ENCODE measurements around the gene ATP5F1D. TPM values are rescaled to one million over a fixed set of nuclear protein-coding genes. Genes with fewer than 3 reads are reported as not detected.

ATP5F1D gene
- total and polyA plus RNA-seq, 2 of the 13 experiments (the other 11 are each of a cell fraction or from before 2014, with no cell fraction given) = 39.4 to 78.7 TPM

GRCh38 chr19:1241417-1242095, at the start of gene ATP5F1D (continued):
- TF ChIP-seq, protein P1, sequence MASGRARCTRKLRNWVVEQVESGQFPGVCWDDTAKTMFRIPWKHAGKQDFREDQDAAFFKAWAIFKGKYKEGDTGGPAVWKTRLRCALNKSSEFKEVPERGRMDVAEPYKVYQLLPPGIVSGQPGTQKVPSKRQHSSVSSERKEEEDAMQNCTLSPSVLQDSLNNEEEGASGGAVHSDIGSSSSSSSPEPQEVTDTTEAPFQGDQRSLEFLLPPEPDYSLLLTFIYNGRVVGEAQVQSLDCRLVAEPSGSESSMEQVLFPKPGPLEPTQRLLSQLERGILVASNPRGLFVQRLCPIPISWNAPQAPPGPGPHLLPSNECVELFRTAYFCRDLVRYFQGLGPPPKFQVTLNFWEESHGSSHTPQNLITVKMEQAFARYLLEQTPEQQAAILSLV (CRISPR knock-in tag; IDR thresholded peaks at IDR 0.05; ENCODE audit: borderline replicate concordance) = peak; percentile 52; the same call in 1 of the 2 replicates
- TF ChIP-seq, protein P2, sequence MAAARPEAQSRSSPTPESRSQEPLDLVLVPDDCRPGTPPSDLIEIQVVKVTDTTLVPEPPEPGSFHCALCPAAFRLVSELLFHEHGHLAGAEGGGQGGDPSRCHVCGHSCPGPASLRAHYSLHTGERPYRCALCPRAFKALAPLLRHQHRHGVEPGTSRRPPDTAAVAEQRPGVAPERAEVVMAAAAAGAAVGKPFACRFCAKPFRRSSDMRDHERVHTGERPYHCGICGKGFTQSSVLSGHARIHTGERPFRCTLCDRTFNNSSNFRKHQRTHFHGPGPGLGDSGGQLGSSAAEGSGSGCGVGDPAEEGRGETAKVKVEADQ (CRISPR knock-in tag; IDR thresholded peaks at IDR 0.05; ENCODE audit: borderline replicate concordance) = peak; percentile 77
- TF ChIP-seq FOXO1 (CRISPR knock-in tag; IDR thresholded peaks at IDR 0.05) (peak; percentile 25; the same call in 1 of the 2 replicates), BCL6 (CRISPR knock-in tag; IDR thresholded peaks at IDR 0.05) (no peak), ZNF205 (CRISPR knock-in tag; IDR thresholded peaks at IDR 0.05) (peak; percentile 48; the same call in 1 of the 2 replicates), ZNF282 (IDR thresholded peaks at IDR 0.05; ENCODE audit: partially characterized antibody) (no peak), CENPX (CRISPR knock-in tag; IDR thresholded peaks at IDR 0.05) (no peak), GABPA (IDR thresholded peaks at IDR 0.05; ENCODE audit: low read depth, low read length) (no peak), GABPA (CRISPR knock-in tag; IDR thresholded peaks at IDR 0.05; ENCODE audit: low read depth) (peak; percentile 81), ZFYVE20 (CRISPR knock-in tag; IDR thresholded peaks at IDR 0.05; ENCODE audit: borderline replicate concordance, low read depth) (no peak), RAD21 (CRISPR knock-in tag; IDR thresholded peaks at IDR 0.05) (no peak; the same call in 1 of the 2 replicates), MAFG (CRISPR knock-in tag; IDR thresholded peaks at IDR 0.05) (no peak), BCL3 (CRISPR knock-in tag; IDR thresholded peaks at IDR 0.05) (peak; percentile 61; the same call in 1 of the 2 replicates), ZNF232 (CRISPR knock-in tag; IDR thresholded peaks at IDR 0.05; ENCODE audit: borderline replicate concordance) (peak; percentile 2; the same call in 1 of the 2 replicates), PHF20 (CRISPR knock-in tag; IDR thresholded peaks at IDR 0.05) (0 out of 2 replicates have a peak, but pooled peaks have one; percentile 43), TARDBP (CRISPR knock-in tag; IDR thresholded peaks at IDR 0.05) (0 out of 2 replicates have a peak, but pooled peaks have one; percentile 16), KDM1A (CRISPR knock-in tag; IDR thresholded peaks at IDR 0.05) (no peak), ZBTB44 (CRISPR knock-in tag; IDR thresholded peaks at IDR 0.05) (no peak), GATAD2A (CRISPR knock-in tag; IDR thresholded peaks at IDR 0.05) (no peak), SOX6 (IDR thresholded peaks at IDR 0.05) (no peak), SOX6 (CRISPR knock-in tag; IDR thresholded peaks at IDR 0.05) (peak; percentile 36; the same call in 1 of the 2 replicates)
- TF ChIP-seq, protein P3, sequence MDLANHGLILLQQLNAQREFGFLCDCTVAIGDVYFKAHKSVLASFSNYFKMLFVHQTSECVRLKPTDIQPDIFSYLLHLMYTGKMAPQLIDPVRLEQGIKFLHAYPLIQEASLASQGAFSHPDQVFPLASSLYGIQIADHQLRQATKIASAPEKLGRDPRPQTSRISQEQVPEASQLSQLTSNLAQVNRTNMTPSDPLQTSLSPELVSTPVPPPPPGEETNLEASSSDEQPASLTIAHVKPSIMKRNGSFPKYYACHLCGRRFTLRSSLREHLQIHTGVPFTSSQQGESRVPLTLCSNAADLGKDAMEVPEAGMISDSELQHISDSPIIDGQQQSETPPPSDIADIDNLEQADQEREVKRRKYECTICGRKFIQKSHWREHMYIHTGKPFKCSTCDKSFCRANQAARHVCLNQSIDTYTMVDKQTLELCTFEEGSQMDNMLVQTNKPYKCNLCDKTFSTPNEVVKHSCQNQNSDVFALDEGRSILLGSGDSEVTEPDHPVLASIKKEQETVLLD (CRISPR knock-in tag; IDR thresholded peaks at IDR 0.05; ENCODE audit: low read depth) = peak; percentile 95
- TF ChIP-seq, protein P4, sequence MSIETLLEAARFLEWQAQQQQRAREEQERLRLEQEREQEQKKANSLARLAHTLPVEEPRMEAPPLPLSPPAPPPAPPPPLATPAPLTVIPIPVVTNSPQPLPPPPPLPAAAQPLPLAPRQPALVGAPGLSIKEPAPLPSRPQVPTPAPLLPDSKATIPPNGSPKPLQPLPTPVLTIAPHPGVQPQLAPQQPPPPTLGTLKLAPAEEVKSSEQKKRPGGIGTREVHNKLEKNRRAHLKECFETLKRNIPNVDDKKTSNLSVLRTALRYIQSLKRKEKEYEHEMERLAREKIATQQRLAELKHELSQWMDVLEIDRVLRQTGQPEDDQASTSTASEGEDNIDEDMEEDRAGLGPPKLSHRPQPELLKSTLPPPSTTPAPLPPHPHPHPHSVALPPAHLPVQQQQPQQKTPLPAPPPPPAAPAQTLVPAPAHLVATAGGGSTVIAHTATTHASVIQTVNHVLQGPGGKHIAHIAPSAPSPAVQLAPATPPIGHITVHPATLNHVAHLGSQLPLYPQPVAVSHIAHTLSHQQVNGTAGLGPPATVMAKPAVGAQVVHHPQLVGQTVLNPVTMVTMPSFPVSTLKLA (IDR thresholded peaks at IDR 0.05) = peak; percentile 32; the same call in 1 of the 2 replicates

All from HepG2 (cell line).